GM19193 (cell line): Measurements from ENCODE around the gene AP2A1.

Experiments
- POLR2A ChIP-seq: IDR thresholded peaks from 4 replicates; pipeline ENCODE4 v1.6.1; 2011; ENCODE audit not compliant: insufficient read depth, insufficient read length; ENCODE audit errors: extremely low read depth

AP2A1 gene

DNA sequence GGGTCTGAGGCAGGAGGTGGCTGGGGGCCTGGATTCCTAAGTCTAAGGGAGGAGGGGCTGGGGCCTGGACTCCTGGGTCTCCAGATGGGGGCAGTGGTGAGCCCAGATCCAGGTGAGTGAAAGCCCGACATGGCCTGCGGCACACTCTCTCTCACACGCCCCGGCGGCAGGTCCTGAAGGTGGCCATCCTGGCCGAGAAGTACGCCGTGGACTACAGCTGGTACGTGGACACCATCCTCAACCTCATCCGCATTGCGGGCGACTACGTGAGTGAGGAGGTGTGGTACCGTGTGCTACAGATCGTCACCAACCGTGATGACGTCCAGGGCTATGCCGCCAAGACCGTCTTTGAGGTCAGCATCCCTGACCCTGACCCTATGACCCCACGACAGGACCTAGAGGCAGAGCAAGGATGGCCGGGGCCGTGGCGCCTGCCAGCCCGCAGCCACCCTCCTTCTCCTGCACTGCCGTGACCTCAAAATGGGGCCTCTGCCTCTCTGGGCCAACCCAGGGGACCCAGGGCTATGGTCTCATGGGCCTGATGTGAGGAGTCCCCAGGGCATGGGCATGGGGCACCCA lies 33.1 kb downstream of the AP2A1 start:
- TF ChIP-seq POLR2A, result no peak

DNA sequence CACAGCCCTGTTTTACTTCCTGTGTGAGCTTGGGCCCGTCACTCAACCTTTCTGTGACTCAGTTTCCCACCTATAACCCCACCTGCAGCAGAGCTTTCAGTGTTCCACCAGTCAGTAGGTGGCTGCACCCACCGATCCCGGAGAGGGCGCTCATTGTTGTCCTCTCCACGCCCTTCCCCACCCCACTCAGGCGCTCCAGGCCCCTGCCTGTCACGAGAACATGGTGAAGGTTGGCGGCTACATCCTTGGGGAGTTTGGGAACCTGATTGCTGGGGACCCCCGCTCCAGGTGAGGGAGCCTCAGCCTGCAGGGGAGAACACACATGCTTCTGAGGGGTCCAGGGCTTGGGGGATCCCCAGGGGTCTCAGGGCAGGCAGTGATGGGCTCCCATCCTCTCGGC lies 34.0 kb downstream of the AP2A1 start:
- no peak for TF ChIP-seq POLR2A

DNA sequence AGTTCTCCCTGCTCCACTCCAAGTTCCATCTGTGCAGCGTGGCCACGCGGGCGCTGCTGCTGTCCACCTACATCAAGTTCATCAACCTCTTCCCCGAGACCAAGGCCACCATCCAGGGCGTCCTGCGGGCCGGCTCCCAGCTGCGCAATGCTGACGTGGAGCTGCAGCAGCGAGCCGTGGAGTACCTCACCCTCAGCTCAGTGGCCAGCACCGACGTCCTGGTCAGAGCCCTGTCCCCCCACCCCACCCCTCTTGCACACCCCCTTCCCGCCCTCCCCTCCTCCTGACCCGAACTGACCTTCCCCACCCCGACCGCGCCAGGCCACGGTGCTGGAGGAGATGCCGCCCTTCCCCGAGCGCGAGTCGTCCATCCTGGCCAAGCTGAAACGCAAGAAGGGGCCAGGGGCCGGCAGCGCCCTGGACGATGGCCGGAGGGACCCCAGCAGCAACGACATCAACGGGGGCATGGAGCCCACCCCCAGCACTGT lies 34.6 kb downstream of the AP2A1 start:
- TF ChIP-seq POLR2A, result no peak

DNA sequence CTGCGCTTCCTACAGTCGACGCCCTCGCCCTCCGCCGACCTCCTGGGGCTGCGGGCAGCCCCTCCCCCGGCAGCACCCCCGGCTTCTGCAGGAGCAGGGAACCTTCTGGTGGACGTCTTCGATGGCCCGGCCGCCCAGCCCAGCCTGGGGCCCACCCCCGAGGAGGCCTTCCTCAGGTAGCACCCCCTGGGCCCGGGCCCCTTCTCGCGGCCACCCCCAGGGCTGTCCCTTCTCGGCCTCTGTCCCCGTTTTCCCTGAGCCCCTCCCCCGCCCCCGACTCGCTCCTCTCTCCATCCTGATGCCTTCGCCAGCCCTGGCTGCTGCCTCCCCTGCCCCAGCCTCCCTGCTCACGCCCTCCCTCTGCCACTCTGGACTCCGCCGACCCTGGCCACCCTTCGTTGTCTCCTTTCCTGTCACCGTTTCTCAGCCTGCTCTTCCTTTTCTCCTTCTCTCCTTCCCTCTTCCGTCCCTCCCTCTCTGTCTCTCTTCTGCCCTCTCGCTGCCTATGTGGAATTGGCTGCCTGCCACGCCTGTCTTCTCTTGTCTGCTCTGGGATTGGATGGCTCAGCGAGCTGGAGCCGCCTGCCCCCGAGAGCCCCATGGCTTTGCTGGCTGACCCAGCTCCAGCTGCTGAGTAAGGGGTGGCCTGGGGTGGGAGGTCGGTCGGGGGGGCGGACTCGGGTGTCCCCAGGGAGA lies 35.3 kb downstream of the AP2A1 start:
- TF ChIP-seq POLR2A, result no peak

DNA sequence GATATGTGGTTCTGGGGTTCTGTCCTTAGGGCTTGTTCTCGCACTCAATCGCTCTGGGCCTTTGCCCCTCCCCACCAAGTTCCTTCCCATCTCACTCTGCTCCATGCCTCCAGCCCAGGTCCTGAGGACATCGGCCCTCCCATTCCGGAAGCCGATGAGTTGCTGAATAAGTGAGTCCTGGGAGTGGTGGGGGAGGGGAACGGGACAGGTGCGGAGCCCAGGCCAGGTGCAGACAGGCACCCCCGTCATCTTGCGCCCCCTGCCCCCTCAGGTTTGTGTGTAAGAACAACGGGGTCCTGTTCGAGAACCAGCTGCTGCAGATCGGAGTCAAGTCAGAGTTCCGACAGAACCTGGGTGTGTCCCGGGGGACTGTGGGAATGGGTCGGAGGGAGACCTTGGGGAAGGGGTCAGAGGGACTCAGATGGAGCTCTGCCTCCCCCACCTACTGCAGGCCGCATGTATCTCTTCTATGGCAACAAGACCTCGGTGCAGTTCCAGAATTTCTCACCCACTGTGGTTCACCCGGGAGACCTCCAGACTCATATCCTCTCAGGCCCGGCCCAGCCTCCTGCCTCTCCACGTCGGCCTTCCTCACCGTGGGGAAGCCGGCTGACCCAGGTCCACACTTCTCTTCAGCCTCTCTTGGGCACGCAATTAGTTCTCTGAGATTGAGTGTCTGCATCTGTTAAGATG lies 36.2 kb downstream of the AP2A1 start:
- TF ChIP-seq POLR2A, result no peak

DNA sequence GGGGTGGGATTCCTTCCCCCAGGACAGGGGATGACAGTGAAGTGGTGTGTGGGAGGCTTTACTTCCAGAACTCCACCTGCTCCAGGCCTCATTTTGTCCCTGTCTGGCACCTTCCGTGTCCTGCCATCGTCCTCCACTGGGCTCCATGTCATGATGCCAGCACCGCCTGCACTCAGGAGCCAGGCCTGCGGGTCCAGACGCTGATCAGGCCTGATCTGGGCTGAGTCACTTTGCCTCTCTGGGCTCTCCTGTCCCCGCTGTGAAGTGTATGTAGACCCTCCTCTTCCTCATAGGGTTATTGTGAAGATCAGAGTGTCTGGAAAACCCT lies 36.7 kb downstream of the AP2A1 start:
- TF ChIP-seq POLR2A, result no peak

DNA sequence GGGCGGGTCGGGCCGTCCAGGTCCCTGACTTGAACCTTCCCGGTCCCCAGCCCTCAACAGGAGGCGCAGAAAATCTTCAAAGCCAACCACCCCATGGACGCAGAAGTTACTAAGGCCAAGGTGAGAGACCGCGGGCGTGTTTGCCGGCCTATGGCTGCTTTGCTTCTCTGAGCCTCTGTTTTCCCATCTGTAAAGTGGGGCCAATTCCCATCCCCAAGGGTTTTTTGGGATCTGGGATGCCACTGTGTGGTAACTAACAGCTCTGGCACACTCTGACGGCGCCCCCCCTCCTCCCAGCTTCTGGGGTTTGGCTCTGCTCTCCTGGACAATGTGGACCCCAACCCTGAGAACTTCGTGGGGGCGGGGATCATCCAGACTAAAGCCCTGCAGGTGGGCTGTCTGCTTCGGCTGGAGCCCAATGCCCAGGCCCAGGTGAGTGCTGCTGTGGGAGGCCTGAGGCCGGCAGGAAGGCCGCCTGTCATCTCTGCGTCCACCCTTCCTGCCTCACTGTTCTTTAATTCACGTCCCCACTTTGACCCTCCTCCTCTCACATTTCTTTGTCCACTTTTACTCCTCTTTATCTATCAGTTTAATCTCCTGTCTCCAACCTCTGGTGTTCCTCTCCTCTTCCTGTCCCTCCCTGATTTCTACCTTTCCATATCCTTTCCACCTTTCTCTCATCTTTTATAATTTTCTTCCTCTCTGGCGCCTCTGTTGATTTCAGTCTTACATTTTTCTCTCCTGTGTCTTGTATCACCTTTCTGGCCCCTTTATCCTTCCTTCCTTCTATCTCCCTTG lies 39.2 kb downstream of the AP2A1 start:
- no peak for TF ChIP-seq POLR2A

DNA sequence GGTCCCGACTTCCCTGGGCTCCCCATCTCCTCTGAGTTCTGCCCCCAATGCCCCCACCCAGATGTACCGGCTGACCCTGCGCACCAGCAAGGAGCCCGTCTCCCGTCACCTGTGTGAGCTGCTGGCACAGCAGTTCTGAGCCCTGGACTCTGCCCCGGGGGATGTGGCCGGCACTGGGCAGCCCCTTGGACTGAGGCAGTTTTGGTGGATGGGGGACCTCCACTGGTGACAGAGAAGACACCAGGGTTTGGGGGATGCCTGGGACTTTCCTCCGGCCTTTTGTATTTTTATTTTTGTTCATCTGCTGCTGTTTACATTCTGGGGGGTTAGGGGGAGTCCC lies 39.8 kb downstream of the AP2A1 start:
- no peak for TF ChIP-seq POLR2A

DNA sequence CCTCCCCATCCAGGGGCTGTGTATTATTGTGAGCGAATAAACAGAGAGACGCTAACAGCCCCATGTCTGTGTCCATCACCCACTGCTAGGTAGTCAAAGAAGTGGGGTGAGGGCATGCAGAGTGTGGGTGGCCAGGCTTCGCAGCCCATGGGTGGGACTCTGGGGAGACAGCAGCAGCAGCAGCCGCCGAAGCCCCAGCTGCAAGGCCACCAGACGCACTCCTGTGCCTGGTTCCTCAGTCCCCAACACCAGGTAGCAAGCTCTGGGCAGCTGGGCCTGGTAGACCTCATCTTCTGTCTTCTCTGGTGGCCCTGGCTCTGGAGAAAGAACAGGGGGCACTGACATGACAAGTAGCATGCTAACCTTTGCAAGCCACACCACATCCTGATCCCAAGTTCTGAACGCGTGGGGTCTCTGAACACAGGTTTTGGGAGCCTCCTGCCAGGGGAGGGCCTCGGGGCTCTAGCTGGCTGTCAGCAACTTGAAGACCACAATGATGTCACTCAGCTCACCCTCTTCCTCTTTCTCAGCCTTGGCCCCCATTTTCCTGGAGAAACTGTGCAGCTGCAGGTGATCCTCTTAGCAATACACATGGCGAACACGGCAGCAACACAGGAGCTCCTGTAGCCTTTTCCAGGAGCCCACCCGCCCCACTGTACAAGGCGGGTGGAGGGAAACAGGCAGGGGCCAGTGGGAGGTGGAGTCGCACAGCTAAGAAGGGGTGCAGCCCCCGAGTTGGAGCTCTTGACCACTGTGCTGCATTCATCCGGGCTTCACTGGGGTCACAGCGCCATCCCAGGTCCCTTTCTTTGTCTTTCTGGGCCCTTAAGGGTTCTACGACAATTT lies 40.5 kb downstream of the AP2A1 start:
- no peak for TF ChIP-seq POLR2A

DNA sequence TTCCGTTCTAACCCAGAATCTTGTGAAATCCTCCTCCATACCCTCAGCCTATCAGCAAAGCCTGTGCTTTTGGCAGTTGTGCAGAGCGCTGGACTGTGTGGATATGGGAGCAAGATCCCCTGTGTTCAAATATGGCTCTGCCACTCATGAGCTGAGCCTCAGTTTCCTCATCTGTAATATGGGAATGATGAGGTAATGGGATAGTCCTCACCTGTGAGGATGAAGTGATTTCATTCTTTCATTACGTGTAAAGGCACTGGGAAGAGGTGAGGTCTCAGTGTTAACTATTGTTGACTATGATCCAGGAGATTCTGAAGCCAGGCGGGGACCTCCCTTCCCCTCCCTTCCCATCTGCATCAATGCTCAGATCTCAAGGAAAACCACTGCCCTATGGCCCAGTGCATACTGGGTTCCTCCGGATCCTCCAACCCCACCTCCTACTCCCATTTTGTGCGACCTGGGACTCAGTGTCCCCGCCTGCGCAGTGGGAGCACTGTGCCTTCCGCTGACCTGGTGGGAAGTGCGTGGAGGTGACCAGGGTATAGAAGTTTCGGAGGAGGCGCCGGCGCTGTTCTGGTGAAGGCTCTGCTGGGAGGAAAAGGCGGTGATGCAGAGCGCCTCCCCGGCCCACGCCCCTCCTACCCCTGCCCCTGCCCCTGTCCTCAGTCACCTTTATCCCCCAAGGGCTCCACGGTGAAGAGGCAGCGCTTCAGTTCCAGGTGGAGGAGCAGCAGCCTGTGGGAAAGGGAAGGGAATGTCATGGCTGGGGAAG lies 41.3 kb downstream of the AP2A1 start:
- no peak for TF ChIP-seq POLR2A

DNA sequence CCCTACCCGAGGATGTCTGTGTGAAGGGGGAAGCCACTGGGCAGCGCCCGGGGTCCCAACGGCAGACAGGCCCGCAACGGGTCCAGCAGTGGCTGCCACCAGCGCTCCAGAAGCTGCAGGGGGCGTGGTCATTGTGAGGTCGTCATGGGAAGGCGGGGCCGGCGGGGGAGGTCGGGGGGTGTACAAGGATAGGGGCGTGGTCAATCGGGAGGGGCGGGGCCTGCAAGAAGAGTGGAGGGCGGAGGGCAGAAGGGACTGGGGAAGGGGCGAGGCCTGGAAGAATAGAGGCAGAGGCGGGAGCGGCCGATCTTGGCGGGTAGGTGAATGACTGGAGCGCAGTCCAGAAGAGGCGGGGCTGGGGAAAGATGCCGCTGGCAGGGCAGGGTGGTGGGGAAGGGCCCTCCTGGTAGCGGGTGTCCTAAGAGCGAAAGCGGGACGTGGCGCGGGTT lies 41.9 kb downstream of the AP2A1 start:
- TF ChIP-seq POLR2A, result no peak

DNA sequence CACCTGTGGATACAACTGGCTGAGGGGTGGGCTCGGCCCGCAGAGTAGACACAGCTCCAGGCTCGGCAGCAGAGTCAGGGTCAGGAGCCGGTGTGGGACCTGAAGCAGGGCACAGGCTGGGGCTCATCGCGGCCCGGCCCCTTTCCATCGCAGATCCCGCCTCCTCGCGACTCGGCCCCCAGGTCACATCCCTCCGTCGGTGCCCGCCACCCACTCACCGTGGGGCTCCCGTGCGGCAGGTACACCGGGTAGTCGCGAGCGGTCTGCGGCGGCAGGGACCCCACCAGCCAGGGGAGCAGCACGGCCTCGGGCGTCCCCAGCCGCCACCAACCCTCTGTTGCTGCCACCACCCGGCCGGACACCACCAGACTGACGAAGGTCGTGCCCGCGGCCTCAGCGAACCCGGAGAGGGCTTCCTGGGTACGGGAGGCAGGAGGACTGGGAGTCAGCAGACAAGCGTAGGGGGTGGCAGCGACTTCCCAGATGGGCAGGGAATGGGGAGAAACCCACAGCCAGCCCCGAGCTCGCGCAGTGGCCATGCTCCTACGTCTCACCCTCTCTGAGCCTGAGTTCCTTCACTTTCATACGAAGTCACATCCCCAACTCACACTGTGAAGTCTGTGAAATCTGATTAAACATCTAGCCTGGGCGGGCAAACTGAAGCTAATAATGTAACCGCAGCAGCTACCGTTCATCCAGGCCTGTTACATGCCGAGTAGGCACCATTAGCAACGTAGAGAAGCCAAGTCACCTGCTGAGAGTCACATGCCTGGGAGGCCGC lies 42.5 kb downstream of the AP2A1 start:
- no peak for TF ChIP-seq POLR2A

DNA sequence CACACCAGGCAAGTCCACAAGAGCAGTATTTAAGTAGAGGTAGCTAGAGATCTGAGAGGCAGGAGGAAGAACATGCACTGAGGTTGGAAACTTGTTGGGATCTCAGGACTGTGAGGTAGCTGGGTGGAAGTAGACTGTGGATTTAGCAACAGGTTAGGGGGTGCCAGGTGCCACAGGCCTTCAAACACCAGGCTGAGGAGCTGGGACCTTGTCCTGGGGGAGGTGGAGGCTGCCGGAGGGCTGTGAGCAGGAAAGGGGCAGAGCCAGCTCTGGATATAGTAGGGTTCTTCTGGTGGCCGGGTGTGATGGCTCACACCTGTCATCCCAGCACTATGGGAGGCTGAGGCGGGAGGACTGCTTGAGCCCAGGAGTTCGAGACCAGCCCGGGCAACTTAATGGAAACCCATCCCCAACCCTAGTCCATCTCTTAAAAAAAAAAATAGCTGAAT lies 43.2 kb downstream of the AP2A1 start:
- TF ChIP-seq POLR2A, result no peak
